Measurements from ENCODE around the gene VOPP1. TPM values are rescaled to one million over a fixed set of nuclear protein-coding genes. Genes with fewer than 3 reads are reported as not detected.
"Not testable (repeated sequence)": the region's sequence is repeated elsewhere in the genome, so short reads cannot be mapped to it uniquely, and the experiment has no call there.

Gene VOPP1
- total RNA-seq, result 68.2 TPM

GRCh38 chr7:55572378-55573233 is at the start of gene VOPP1:
Gene VOPP1 (minus strand): TSS chr7:55572502. CDS start chr7:55572324, 178 bp downstream.
- peak; percentile 46 for DNase-seq (ENCODE audit: low spot score)

- DNase-seq (ENCODE audit: low spot score), result no peak
Observed at GRCh38 chr7:55618913-55619312, 46.6 kb upstream of the VOPP1 start.

- DNase-seq (ENCODE audit: low spot score), result not testable (repeated sequence)
Observed at GRCh38 chr7:55614365-55615064, 42.2 kb upstream of the VOPP1 start.

GRCh38 chr7:55609726-55610125 is 37.4 kb upstream of the VOPP1 start:
- DNase-seq (ENCODE audit: low spot score), result not testable (repeated sequence)

GRCh38 chr7:55605661-55606060 is 33.4 kb upstream of the VOPP1 start:
- not testable (repeated sequence) for DNase-seq (ENCODE audit: low spot score)

- DNase-seq (ENCODE audit: low spot score), result not testable (repeated sequence)
Observed at GRCh38 chr7:55597944-55598499, 25.7 kb upstream of the VOPP1 start.

GRCh38 chr7:55597214-55597739 is 25.0 kb upstream of the VOPP1 start:
- not testable (repeated sequence) for DNase-seq (ENCODE audit: low spot score)

- DNase-seq (ENCODE audit: low spot score), result no peak
Observed at GRCh38 chr7:55595511-55595910, 23.2 kb upstream of the VOPP1 start.

GRCh38 chr7:55594870-55595269 is 22.6 kb upstream of the VOPP1 start:
- DNase-seq (ENCODE audit: low spot score), result no peak

GRCh38 chr7:55594414-55594813 is 22.1 kb upstream of the VOPP1 start:
- DNase-seq (ENCODE audit: low spot score), result no peak

- DNase-seq (ENCODE audit: low spot score), result peak; percentile 51
Observed at GRCh38 chr7:55593515-55594318, 21.4 kb upstream of the VOPP1 start.

- DNase-seq (ENCODE audit: low spot score), result no peak
Observed at GRCh38 chr7:55593172-55593514, 20.8 kb upstream of the VOPP1 start.

GRCh38 chr7:55592492-55592891 is 20.2 kb upstream of the VOPP1 start:
- no peak for DNase-seq (ENCODE audit: low spot score)

- DNase-seq (ENCODE audit: low spot score), result no peak
Observed at GRCh38 chr7:55591282-55591931, 19.1 kb upstream of the VOPP1 start.

- no peak for DNase-seq (ENCODE audit: low spot score)
Observed at GRCh38 chr7:55590517-55591281, 18.4 kb upstream of the VOPP1 start.

GRCh38 chr7:55589905-55590304 is 17.6 kb upstream of the VOPP1 start:
- no peak for DNase-seq (ENCODE audit: low spot score)

- no peak for DNase-seq (ENCODE audit: low spot score)
Observed at GRCh38 chr7:55588976-55589604, 16.8 kb upstream of the VOPP1 start.

GRCh38 chr7:55588379-55588699 is 16.0 kb upstream of the VOPP1 start:
- DNase-seq (ENCODE audit: low spot score), result no peak

- DNase-seq (ENCODE audit: low spot score), result no peak
Observed at GRCh38 chr7:55587687-55588378, 15.5 kb upstream of the VOPP1 start.
